CD14-positive monocyte (primary cell): Measurements from ENCODE around the gene ACOT9. TPM values are rescaled to one million over a fixed set of nuclear protein-coding genes. Genes with fewer than 3 reads are reported as not detected.

Source experiments
- DNase-seq, 3 donors: peaks; one replicate each; pipeline ENCODE4 v3.0.0-alpha.2; 2011 to 2022
- H2AFZ ChIP-seq: 2 replicates; pipeline ENCODE4 v1.6.0; 2012; ENCODE audit warnings: mild to moderate bottlenecking, low read depth, low read length, inconsistent platforms; ENCODE audit not compliant: insufficient read depth, poor library complexity, severe bottlenecking
- H3K27ac ChIP-seq, 2 donors: 1 replicate in 1 of 2; 2 replicates in 1 of 2; pipeline ENCODE4 v1.5.1; 2012 to 2013; ENCODE audit warnings: low read length in 2 of 2, control low read depth in 1 of 2, inconsistent platforms in 1 of 2, low read depth in 1 of 2, mild to moderate bottlenecking in 1 of 2
- H3K27me3 ChIP-seq, 2 donors: one replicate each; pipeline versions ENCODE4 v1.6.0 to v1.6.1; 2011 to 2013; ENCODE audit warnings: low read length in 2 of 2; ENCODE audit not compliant: control insufficient read depth in 2 of 2, insufficient read depth in 2 of 2
- H3K36me3 ChIP-seq, 2 donors: replicated peaks in 1 of 2; 1 replicate in 1 of 2; 2 replicates in 1 of 2; pipeline versions ENCODE4 v1.5.1 to v1.6.1; 2012 to 2013; ENCODE audit warnings: low read length in 2 of 2, control low read depth in 1 of 2, inconsistent platforms in 1 of 2, mild to moderate bottlenecking in 1 of 2; ENCODE audit not compliant: insufficient read depth in 2 of 2, control insufficient read depth in 1 of 2
- H3K4me1 ChIP-seq, 2 donors: 1 replicate in 1 of 2; 2 replicates in 1 of 2; pipeline versions ENCODE4 v1.5.1 to v1.6.1; 2012 to 2013; ENCODE audit warnings: low read length in 2 of 2, control low read depth in 1 of 2, inconsistent platforms in 1 of 2, mild to moderate bottlenecking in 1 of 2, moderate library complexity in 1 of 2; ENCODE audit not compliant: insufficient read depth in 2 of 2, control insufficient read depth in 1 of 2
- H3K4me2 ChIP-seq: replicated peaks from 2 replicates; pipeline ENCODE3; 2012; ENCODE audit warnings: low read length, moderate library complexity, mild to moderate bottlenecking; ENCODE audit not compliant: poor library complexity, severe bottlenecking; ENCODE audit errors: extremely low read depth
- H3K4me3 ChIP-seq, 3 experiments: fragments of 200-600 bp in 1 of 3; sonication (generic) in 1 of 3; replicated peaks in 1 of 3; 1 replicate in 2 of 3; 2 replicates in 1 of 3; pipeline ENCODE4 v1.5.1; 2011 to 2013; ENCODE audit warnings: low read length in 3 of 3, mild to moderate bottlenecking in 3 of 3, control low read depth in 2 of 3, low read depth in 2 of 3, inconsistent platforms in 1 of 3, moderate library complexity in 1 of 3
- H3K79me2 ChIP-seq: 2 replicates; pipeline ENCODE4 v1.6.0; 2012; ENCODE audit warnings: mild to moderate bottlenecking, control low read depth, inconsistent platforms, low read length, moderate library complexity; ENCODE audit not compliant: insufficient read depth
- H3K9ac ChIP-seq: 2 replicates; pipeline ENCODE4 v1.6.0; 2017; ENCODE audit warnings: low read length, mild to moderate bottlenecking; ENCODE audit not compliant: insufficient read depth, poor library complexity, severe bottlenecking
- H3K9me3 ChIP-seq, 2 donors: replicated peaks in 1 of 2; 1 replicate in 1 of 2; 2 replicates in 1 of 2; pipeline versions ENCODE4 v1.5.1 to v1.6.1; 2012 to 2013; ENCODE audit warnings: low read length in 2 of 2, control low read depth in 1 of 2; ENCODE audit not compliant: control insufficient read depth in 1 of 2, insufficient read depth in 1 of 2
- H4K20me1 ChIP-seq: 2 replicates; pipeline ENCODE4 v1.6.0; 2012; ENCODE audit warnings: mild to moderate bottlenecking, low read length, control low read depth, moderate library complexity; ENCODE audit not compliant: insufficient read depth
- H3K27ac Mint-ChIP-seq, 7 donors: one replicate each; pipeline ENCODE4 v1.8.0; 2020; ENCODE audit warnings: mild to moderate bottlenecking in 7 of 7, mixed read lengths in 7 of 7, moderate library complexity in 6 of 7, inconsistent platforms in 2 of 7
- H3K27me3 Mint-ChIP-seq, 3 donors: one replicate each; pipeline ENCODE4 v1.8.0; 2021 to 2022; ENCODE audit warnings: low read depth in 3 of 3, mild to moderate bottlenecking in 3 of 3, mixed read lengths in 3 of 3, moderate library complexity in 3 of 3, inconsistent platforms in 1 of 3
- H3K36me3 Mint-ChIP-seq, 2 donors: one replicate each; pipeline ENCODE4 v1.8.0; 2020; ENCODE audit warnings: mixed read lengths in 2 of 2, inconsistent platforms in 1 of 2, mild to moderate bottlenecking in 1 of 2
- H3K4me1 Mint-ChIP-seq: one replicate; pipeline ENCODE4 v1.8.0; 2020; ENCODE audit warnings: mild to moderate bottlenecking, mixed read lengths
- H3K4me3 Mint-ChIP-seq, 2 donors: one replicate each; pipeline ENCODE4 v1.8.0; 2020; ENCODE audit warnings: mild to moderate bottlenecking in 2 of 2, mixed read lengths in 2 of 2, moderate library complexity in 1 of 2
- H3K9me3 Mint-ChIP-seq, 7 donors: one replicate each; pipeline ENCODE4 v1.8.0; 2020 to 2022; ENCODE audit warnings: mixed read lengths in 7 of 7, mild to moderate bottlenecking in 6 of 7, moderate library complexity in 6 of 7, inconsistent platforms in 2 of 7
- WGBS: methylation state at CpG from one replicate; pipeline ENCODE4 v1.1.5; 2013; ENCODE audit warnings: missing lambda C conversion rate; ENCODE audit not compliant: insufficient coverage; 5-methylcytosine and 5-hydroxymethylcytosine counted together
- intact Hi-C, 2 donors: fragments of 100-400 bp; cut with micrococcal nuclease; formaldehyde crosslinking; loops; one replicate each; pipeline versions ENCODE4 v1.15.0 to v1.15.1; 2023
- polyA plus RNA-seq, 3 donors: library from polyadenylated mRNA; depleted of rRNA in 1 of 3; unstranded in 2 of 3; stranded (reverse) in 1 of 3; fragments of 300-500 nt in 2 of 3; fragments of >200 nt in 1 of 3; fragmentation: Illumina TruSeq in 2 of 3; gene quantifications; 1 replicate in 2 of 3; 2 replicates in 1 of 3; pipeline ENCODE4 v1.2.3, GENCODE V29; 2012 to 2021
- TF ChIP-seq, protein P1 (sequence below): fragments of 200-600 bp; IDR thresholded peaks from one replicate; pipeline ENCODE4 v1.8.0; 2022; ENCODE audit warnings: antibody characterized with exemption, mild to moderate bottlenecking

The ACOT9 gene
- polyA plus RNA-seq, 3 donors: 49.2 to 69.3 (median 51.8) TPM

DNA sequence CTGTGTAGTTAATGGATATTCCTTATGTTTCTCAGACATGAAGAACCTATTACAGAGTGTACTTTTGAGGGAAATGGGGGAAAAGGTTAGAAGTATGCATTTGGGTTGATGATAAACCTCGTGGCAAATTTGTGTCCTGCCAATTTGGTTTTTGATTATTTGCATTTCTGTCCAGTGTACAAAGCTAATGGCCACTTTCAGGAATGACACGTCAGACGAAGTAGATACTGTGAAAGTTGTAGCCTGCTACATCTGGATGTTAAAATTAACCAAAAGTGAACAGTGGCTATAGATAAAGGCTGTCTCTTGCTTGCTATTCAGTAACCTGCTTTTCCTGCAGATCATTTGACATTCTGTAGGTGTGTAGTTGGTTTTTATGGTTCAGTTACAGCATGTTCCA is 74.7 kb downstream of the ACOT9 start:
- Histone ChIP-seq H3K36me3 (peaks cover 0 to 5% of the 10 kb centered on the region in 2 donors), H3K27me3 (peaks cover 0 to 2% of the 10 kb centered on the region in 2 donors), H2AFZ (peak overlapping the region; percentile 79), H3K4me3 (peak overlapping the region; percentile 68 to 79 (median 78)), H4K20me1 (no peaks in the 10 kb centered on the region), H3K4me2 (peak overlapping the region; percentile 79), H3K79me2 (no peaks in the 10 kb centered on the region), H3K27ac (peak overlapping the region in 1 of 2 donors; percentile 79), H3K9me3 (no peaks in the 10 kb centered on the region), H3K4me1 (peaks cover 16 to 22% of the 10 kb centered on the region in 2 donors), H3K9ac (no peak overlapping the region)
- intact Hi-C loops: no loop called here
- Mint-ChIP-seq H3K4me1 (peaks cover 19% of the 10 kb centered on the region), H3K27me3 (peaks cover 0 to 11% (median 0%) of the 10 kb centered on the region in 3 donors), H3K27ac (no peak overlapping the region), H3K9me3 (peaks cover 0 to 7% (median 0%) of the 10 kb centered on the region in 7 donors), H3K4me3 (peak overlapping the region; percentile 80 to 86), H3K36me3 (peaks cover 0 to 8% of the 10 kb centered on the region in 2 donors)
- TF ChIP-seq, protein P1, sequence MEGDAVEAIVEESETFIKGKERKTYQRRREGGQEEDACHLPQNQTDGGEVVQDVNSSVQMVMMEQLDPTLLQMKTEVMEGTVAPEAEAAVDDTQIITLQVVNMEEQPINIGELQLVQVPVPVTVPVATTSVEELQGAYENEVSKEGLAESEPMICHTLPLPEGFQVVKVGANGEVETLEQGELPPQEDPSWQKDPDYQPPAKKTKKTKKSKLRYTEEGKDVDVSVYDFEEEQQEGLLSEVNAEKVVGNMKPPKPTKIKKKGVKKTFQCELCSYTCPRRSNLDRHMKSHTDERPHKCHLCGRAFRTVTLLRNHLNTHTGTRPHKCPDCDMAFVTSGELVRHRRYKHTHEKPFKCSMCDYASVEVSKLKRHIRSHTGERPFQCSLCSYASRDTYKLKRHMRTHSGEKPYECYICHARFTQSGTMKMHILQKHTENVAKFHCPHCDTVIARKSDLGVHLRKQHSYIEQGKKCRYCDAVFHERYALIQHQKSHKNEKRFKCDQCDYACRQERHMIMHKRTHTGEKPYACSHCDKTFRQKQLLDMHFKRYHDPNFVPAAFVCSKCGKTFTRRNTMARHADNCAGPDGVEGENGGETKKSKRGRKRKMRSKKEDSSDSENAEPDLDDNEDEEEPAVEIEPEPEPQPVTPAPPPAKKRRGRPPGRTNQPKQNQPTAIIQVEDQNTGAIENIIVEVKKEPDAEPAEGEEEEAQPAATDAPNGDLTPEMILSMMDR: no peak
- no peak for DNase-seq
- WGBS: 29% methylated on average over 2 of the region's 3 CpGs

DNA sequence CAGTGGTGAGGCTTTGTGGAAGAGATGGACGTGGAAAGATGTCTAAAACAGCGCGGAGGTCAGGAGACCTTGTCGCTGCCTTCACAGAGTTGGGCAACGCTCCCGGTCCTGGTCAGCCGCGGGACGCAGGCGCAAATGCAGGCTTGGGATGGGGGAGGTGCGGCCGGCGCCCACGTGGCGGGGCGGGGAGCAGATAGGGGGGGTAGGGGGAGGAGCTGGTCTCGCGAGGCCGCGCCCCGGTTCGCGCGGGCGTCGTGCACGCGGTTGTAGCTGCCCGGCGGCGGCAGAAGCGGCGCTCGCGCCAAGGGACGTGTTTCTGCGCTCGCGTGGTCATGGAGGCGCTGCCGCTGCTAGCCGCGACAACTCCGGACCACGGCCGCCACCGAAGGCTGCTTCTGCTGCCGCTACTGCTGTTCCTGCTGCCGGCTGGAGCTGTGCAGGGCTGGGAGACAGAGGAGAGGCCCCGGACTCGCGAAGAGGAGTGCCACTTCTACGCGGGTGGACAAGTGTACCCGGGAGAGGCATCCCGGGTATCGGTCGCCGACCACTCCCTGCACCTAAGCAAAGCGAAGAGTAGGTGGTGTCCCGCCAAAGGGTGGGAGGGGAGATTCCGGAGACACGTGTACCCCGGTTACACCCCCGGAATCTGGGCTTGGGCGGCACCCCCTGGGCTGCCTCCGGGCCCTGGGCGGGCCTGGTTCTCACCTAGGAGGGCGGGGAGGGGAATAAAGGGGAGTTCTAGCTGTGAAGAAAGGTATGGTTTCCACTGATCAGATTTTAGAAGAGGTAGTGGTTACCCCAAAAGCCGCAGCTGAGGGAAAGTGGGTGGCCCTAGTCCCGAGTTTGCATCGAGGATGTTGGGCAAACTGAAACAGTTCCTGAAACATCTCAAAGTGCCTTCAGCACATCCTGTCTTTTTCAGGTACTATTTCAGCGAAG is 75.6 kb downstream of the ACOT9 start, which contains the start of gene PRDX4:
PRDX4 (plus strand) TSS at position 255 of the 939 bp plus-strand sequence; CDS start at position 333, 78 bp downstream.
- Histone ChIP-seq H3K36me3 (peaks cover 0 to 2% of the 10 kb centered on the region in 2 donors), H3K27ac (peak within 1 kb of the TSS; percentile 71 to 79), H3K9ac (peak within 1 kb of the TSS; percentile 71), H3K9me3 (no peaks in the 10 kb centered on the region), H3K27me3 (peaks cover 0 to 2% of the 10 kb centered on the region in 2 donors), H3K4me2 (peak within 1 kb of the TSS; percentile 79), H2AFZ (peak within 1 kb of the TSS; percentile 79), H3K4me1 (peaks cover 16 to 22% of the 10 kb centered on the region in 2 donors), H4K20me1 (no peaks in the 10 kb centered on the region), H3K79me2 (no peaks in the 10 kb centered on the region), H3K4me3 (peak within 1 kb of the TSS; percentile 68 to 79 (median 78))
- Mint-ChIP-seq H3K4me3 (peak within 1 kb of the TSS; percentile 80 to 86), H3K36me3 (peaks cover 0 to 5% of the 10 kb centered on the region in 2 donors), H3K4me1 (peaks cover 20% of the 10 kb centered on the region), H3K27me3 (peaks cover 0 to 11% (median 0%) of the 10 kb centered on the region in 3 donors), H3K27ac (peak within 1 kb of the TSS; percentile 77 to 90 (median 85)), H3K9me3 (peaks cover 0 to 7% (median 0%) of the 10 kb centered on the region in 7 donors)
- TF ChIP-seq, protein P1: no peak
- intact Hi-C loops: no loop called here
- WGBS: 0% methylated on average over 29 of the region's 73 CpGs
- peak; percentile 78 to 88 (median 86) for DNase-seq
